ENCODE measurements around the gene BAAT. TPM values are rescaled to one million over a fixed set of nuclear protein-coding genes. Genes with fewer than 3 reads are reported as not detected.

BAAT gene
- total and polyA plus RNA-seq, 2 of the 13 experiments (the other 11 are each of a cell fraction or from before 2014, with no cell fraction given) = 0.71 to 7.9 TPM

- no peak for TF ChIP-seq PHF5A (CRISPR knock-in tag; IDR thresholded peaks at IDR 0.05; ENCODE audit: low read depth, unreplicated experiment)
- TF ChIP-seq HBP1 (CRISPR knock-in tag; IDR thresholded peaks at IDR 0.05; ENCODE audit: low read depth) = 0 out of 2 replicates have a peak, but pooled peaks have one; percentile 26
- TF ChIP-seq PPARG (CRISPR knock-in tag; conservative IDR thresholded peaks at IDR 0.05) = no peak; the same call in 1 of the 2 replicates
- peak; percentile 39; the same call in 1 of the 2 replicates for TF ChIP-seq FOXP1 (IDR thresholded peaks at IDR 0.05)
- TF ChIP-seq FOXP1 (CRISPR knock-in tag; IDR thresholded peaks at IDR 0.05) = peak; percentile 96
- TF ChIP-seq ZNF275 (CRISPR knock-in tag; IDR thresholded peaks at IDR 0.05; ENCODE audit: borderline replicate concordance) = no peak
- TF ChIP-seq POGK (CRISPR knock-in tag; conservative IDR thresholded peaks at IDR 0.05) = no peak
- TF ChIP-seq ZNF225 (CRISPR knock-in tag; IDR thresholded peaks at IDR 0.05) = no peak
- TF ChIP-seq MTERF4 (CRISPR knock-in tag; IDR thresholded peaks at IDR 0.05) = no peak
- TF ChIP-seq PREB (CRISPR knock-in tag; IDR thresholded peaks at IDR 0.05) = no peak
- TF ChIP-seq EP300 (IDR thresholded peaks at IDR 0.05; ENCODE audit: low read depth in 2 of 2, low read length in 2 of 2) = peak in 1 of 2 experiments; percentile 58; a peak in 1 of 4 replicates
- no peak for TF ChIP-seq EP300 (CRISPR knock-in tag; IDR thresholded peaks at IDR 0.05; ENCODE audit: borderline replicate concordance)
- TF ChIP-seq ZMYM2 (CRISPR knock-in tag; IDR thresholded peaks at IDR 0.05) = no peak
- TF ChIP-seq GATA4 (IDR thresholded peaks at IDR 0.05; ENCODE audit: borderline replicate concordance, low read depth) = no peak
- TF ChIP-seq KLF15 (CRISPR knock-in tag; IDR thresholded peaks at IDR 0.05; ENCODE audit: borderline replicate concordance) = no peak
- TF ChIP-seq ZKSCAN1 (IDR thresholded peaks at IDR 0.05; ENCODE audit: low read length) = 0 out of 2 replicates have a peak, but pooled peaks have one; percentile 6
- no peak for TF ChIP-seq ZNF256 (CRISPR knock-in tag; conservative IDR thresholded peaks at IDR 0.05)
- TF ChIP-seq DMAP1 (CRISPR knock-in tag; IDR thresholded peaks at IDR 0.05) = 0 out of 2 replicates have a peak, but pooled peaks have one; percentile 38
- TF ChIP-seq ZSCAN9 (CRISPR knock-in tag; IDR thresholded peaks at IDR 0.05; ENCODE audit: borderline replicate concordance) = no peak
- no peak for TF ChIP-seq ZSCAN31 (CRISPR knock-in tag; IDR thresholded peaks at IDR 0.05; ENCODE audit: low read depth)
- TF ChIP-seq MTF1 (CRISPR knock-in tag; IDR thresholded peaks at IDR 0.05) = no peak
- TF ChIP-seq PCBP2 (optimal IDR thresholded peaks at IDR 0.05; ENCODE audit: low read depth, low read length, poor library complexity, severe bottlenecking) = no peak
- TF ChIP-seq ZNF570 (CRISPR knock-in tag; IDR thresholded peaks at IDR 0.05; ENCODE audit: borderline replicate concordance) = no peak
- TF ChIP-seq ZNF205 (CRISPR knock-in tag; IDR thresholded peaks at IDR 0.05) = no peak
- TF ChIP-seq TP53 (CRISPR knock-in tag; conservative IDR thresholded peaks at IDR 0.05) = no peak
- no peak for TF ChIP-seq HOXD1 (CRISPR knock-in tag; IDR thresholded peaks at IDR 0.05)
Measured at GRCh38 chr9:101387871-101388506, 3.2 kb upstream of the BAAT start (continued).

All from HepG2 (cell line).